Breast epithelium (tissue), 3 donors: ENCODE data around the gene ZNF529.

ENCODE experiments used
- POLR2AphosphoS5 ChIP-seq, 3 donors: sonication (generic); formaldehyde crosslinking; IDR thresholded peaks; one replicate each; pipeline ENCODE4 v1.6.1; 2017; ENCODE audit warnings: antibody characterized with exemption in 3 of 3
- TF ChIP-seq, protein P1 (sequence below), 3 donors: fragments of 450-650 bp; IDR thresholded peaks; one replicate each; pipeline ENCODE4 v1.5.1; 2016 to 2017; ENCODE audit warnings: antibody characterized with exemption in 3 of 3, mild to moderate bottlenecking in 3 of 3, moderate library complexity in 3 of 3

- TF ChIP-seq POLR2AphosphoS5 (IDR thresholded peaks at IDR 0.05), result no peak
- TF ChIP-seq, protein P1, sequence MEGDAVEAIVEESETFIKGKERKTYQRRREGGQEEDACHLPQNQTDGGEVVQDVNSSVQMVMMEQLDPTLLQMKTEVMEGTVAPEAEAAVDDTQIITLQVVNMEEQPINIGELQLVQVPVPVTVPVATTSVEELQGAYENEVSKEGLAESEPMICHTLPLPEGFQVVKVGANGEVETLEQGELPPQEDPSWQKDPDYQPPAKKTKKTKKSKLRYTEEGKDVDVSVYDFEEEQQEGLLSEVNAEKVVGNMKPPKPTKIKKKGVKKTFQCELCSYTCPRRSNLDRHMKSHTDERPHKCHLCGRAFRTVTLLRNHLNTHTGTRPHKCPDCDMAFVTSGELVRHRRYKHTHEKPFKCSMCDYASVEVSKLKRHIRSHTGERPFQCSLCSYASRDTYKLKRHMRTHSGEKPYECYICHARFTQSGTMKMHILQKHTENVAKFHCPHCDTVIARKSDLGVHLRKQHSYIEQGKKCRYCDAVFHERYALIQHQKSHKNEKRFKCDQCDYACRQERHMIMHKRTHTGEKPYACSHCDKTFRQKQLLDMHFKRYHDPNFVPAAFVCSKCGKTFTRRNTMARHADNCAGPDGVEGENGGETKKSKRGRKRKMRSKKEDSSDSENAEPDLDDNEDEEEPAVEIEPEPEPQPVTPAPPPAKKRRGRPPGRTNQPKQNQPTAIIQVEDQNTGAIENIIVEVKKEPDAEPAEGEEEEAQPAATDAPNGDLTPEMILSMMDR (IDR thresholded peaks at IDR 0.05), result no peak
Measured at GRCh38 chr19:36526581-36526980, 46.5 kb downstream of the ZNF529 start.
